ENCODE measurements around the gene RASGRF1. TPM values are rescaled to one million over a fixed set of nuclear protein-coding genes. Genes with fewer than 3 reads are reported as not detected.

RASGRF1 gene
- total RNA-seq, 1 donor: under 0.01 TPM

GRCh38 chr15:78959360-78959759 lies 131.2 kb downstream of the RASGRF1 start:
- H4K20me1 ChIP-seq (ENCODE audit: insufficient read depth, low read length): no peaks in the 10 kb centered on the region
- no peaks in the 10 kb centered on the region for H3K79me2 ChIP-seq (ENCODE audit: insufficient read depth, low read length)
- H3K27me3 ChIP-seq (ENCODE audit: insufficient read depth, low read length): peaks cover 17% of the 10 kb centered on the region
- no peak overlapping the region for H3K4me3 ChIP-seq (ENCODE audit: insufficient read depth, low read length)
- no peaks in the 10 kb centered on the region for H3K9me3 ChIP-seq (ENCODE audit: low read depth, low read length)
- H3K4me1 ChIP-seq (ENCODE audit: insufficient read depth, low read length): no peaks in the 10 kb centered on the region
- no peak overlapping the region for H3K4me2 ChIP-seq (ENCODE audit: insufficient read depth, low read length)
- H3K36me3 ChIP-seq (ENCODE audit: insufficient read depth, low read length): no peaks in the 10 kb centered on the region
- TF ChIP-seq CTCF (IDR thresholded peaks at IDR 0.05; ENCODE audit: extremely low read depth, low read depth, low read length): no peak
- H3K27ac ChIP-seq (ENCODE audit: low read depth, low read length): no peak overlapping the region
- DNase-seq (ENCODE audit: insufficient read length, low spot score, missing footprints): no peak
- no peak overlapping the region for H2AFZ ChIP-seq (ENCODE audit: low read length)

GRCh38 chr15:78957416-78958093 lies 133.0 kb downstream of the RASGRF1 start:
- no peak overlapping the region for H3K27ac ChIP-seq (ENCODE audit: low read depth, low read length)
- peaks cover 19% of the 10 kb centered on the region for H3K27me3 ChIP-seq (ENCODE audit: insufficient read depth, low read length)
- H3K36me3 ChIP-seq (ENCODE audit: insufficient read depth, low read length): no peaks in the 10 kb centered on the region
- no peak overlapping the region for H2AFZ ChIP-seq (ENCODE audit: low read length)
- no peaks in the 10 kb centered on the region for H3K79me2 ChIP-seq (ENCODE audit: insufficient read depth, low read length)
- no peak for DNase-seq (ENCODE audit: insufficient read length, low spot score, missing footprints)
- H3K4me2 ChIP-seq (ENCODE audit: insufficient read depth, low read length): no peak overlapping the region
- no peak overlapping the region for H3K4me3 ChIP-seq (ENCODE audit: insufficient read depth, low read length)
- no peaks in the 10 kb centered on the region for H3K4me1 ChIP-seq (ENCODE audit: insufficient read depth, low read length)
- no peaks in the 10 kb centered on the region for H4K20me1 ChIP-seq (ENCODE audit: insufficient read depth, low read length)
- TF ChIP-seq CTCF (IDR thresholded peaks at IDR 0.05; ENCODE audit: extremely low read depth, low read depth, low read length): no peak
- H3K9me3 ChIP-seq (ENCODE audit: low read depth, low read length): no peaks in the 10 kb centered on the region

GRCh38 chr15:78956937-78957336 lies 133.6 kb downstream of the RASGRF1 start:
- TF ChIP-seq CTCF (IDR thresholded peaks at IDR 0.05; ENCODE audit: extremely low read depth, low read depth, low read length): no peak
- Histone ChIP-seq H3K9me3 (ENCODE audit: low read depth, low read length) (no peaks in the 10 kb centered on the region), H3K27me3 (ENCODE audit: insufficient read depth, low read length) (peaks cover 16% of the 10 kb centered on the region), H3K79me2 (ENCODE audit: insufficient read depth, low read length) (no peaks in the 10 kb centered on the region), H3K4me2 (ENCODE audit: insufficient read depth, low read length) (no peak overlapping the region), H3K36me3 (ENCODE audit: insufficient read depth, low read length) (no peaks in the 10 kb centered on the region), H3K4me3 (ENCODE audit: insufficient read depth, low read length) (no peak overlapping the region), H3K4me1 (ENCODE audit: insufficient read depth, low read length) (no peaks in the 10 kb centered on the region), H4K20me1 (ENCODE audit: insufficient read depth, low read length) (no peaks in the 10 kb centered on the region), H3K27ac (ENCODE audit: low read depth, low read length) (no peak overlapping the region), H2AFZ (ENCODE audit: low read length) (no peak overlapping the region)
- DNase-seq (ENCODE audit: insufficient read length, low spot score, missing footprints): no peak

- H3K4me3 ChIP-seq (ENCODE audit: insufficient read depth, low read length): no peak overlapping the region
- H2AFZ ChIP-seq (ENCODE audit: low read length): no peak overlapping the region
- no peaks in the 10 kb centered on the region for H3K9me3 ChIP-seq (ENCODE audit: low read depth, low read length)
- DNase-seq (ENCODE audit: insufficient read length, low spot score, missing footprints): no peak
- H3K27ac ChIP-seq (ENCODE audit: low read depth, low read length): no peak overlapping the region
- H3K36me3 ChIP-seq (ENCODE audit: insufficient read depth, low read length): no peaks in the 10 kb centered on the region
- peaks cover 9% of the 10 kb centered on the region for H3K27me3 ChIP-seq (ENCODE audit: insufficient read depth, low read length)
- peaks cover 5% of the 10 kb centered on the region for H3K4me1 ChIP-seq (ENCODE audit: insufficient read depth, low read length)
- H3K4me2 ChIP-seq (ENCODE audit: insufficient read depth, low read length): no peak overlapping the region
- no peaks in the 10 kb centered on the region for H4K20me1 ChIP-seq (ENCODE audit: insufficient read depth, low read length)
- H3K79me2 ChIP-seq (ENCODE audit: insufficient read depth, low read length): no peaks in the 10 kb centered on the region
- no peak for TF ChIP-seq CTCF (IDR thresholded peaks at IDR 0.05; ENCODE audit: extremely low read depth, low read depth, low read length)
Measured at GRCh38 chr15:78955355-78955754, 135.2 kb downstream of the RASGRF1 start.

All from osteoblast (primary cell).